SK-N-SH (cell line): ENCODE results near the gene VMP1.
"Not testable (repeated sequence)": the region's sequence is repeated elsewhere in the genome, so short reads cannot be mapped to it uniquely, and the experiment has no call there.

Experiments
- CTCF ChIP-seq: fragments of 200-600 bp; sonication (generic); IDR thresholded peaks from 2 replicates; pipeline ENCODE4 v1.6.1; 2017; ENCODE audit warnings: antibody characterized with exemption, mild to moderate bottlenecking, moderate library complexity
- EP300 ChIP-seq, 2 experiments: IDR thresholded peaks; 2 replicates each; pipeline versions ENCODE4 v1.4.0 to v1.6.1; 2012; ENCODE audit warnings: borderline replicate concordance in 1 of 2, low read depth in 1 of 2, low read length in 1 of 2
- FOXM1 ChIP-seq: IDR thresholded peaks from 2 replicates; pipeline ENCODE4 v1.4.0; 2012; ENCODE audit warnings: low read depth, mild to moderate bottlenecking
- GABPA ChIP-seq: IDR thresholded peaks from 2 replicates; pipeline ENCODE4 v1.4.0; 2012; ENCODE audit warnings: low read depth, mild to moderate bottlenecking
- GATA2 ChIP-seq: sonication (generic); formaldehyde crosslinking; IDR thresholded peaks from 2 replicates; pipeline ENCODE4 v1.5.0; 2020; ENCODE audit warnings: mild to moderate bottlenecking, missing genetic modification reagents
- JUND ChIP-seq: IDR thresholded peaks from 2 replicates; pipeline ENCODE4 v1.4.0; 2012
- POLR2AphosphoS5 ChIP-seq: IDR thresholded peaks from 2 replicates; pipeline ENCODE4 v1.6.1; 2012; ENCODE audit warnings: low read depth, low read length
- REST ChIP-seq: IDR thresholded peaks from 2 replicates; pipeline ENCODE4 v1.6.1; 2012; ENCODE audit warnings: mild to moderate bottlenecking, low read depth, low read length, moderate library complexity
- SMC3 ChIP-seq: IDR thresholded peaks from 2 replicates; pipeline ENCODE4 v1.6.1; 2012; ENCODE audit warnings: low read depth, low read length, improper control_type of control experiment
- TAF1 ChIP-seq: IDR thresholded peaks from 2 replicates; pipeline ENCODE4 v1.6.1; 2012; ENCODE audit warnings: low read depth, mild to moderate bottlenecking, low read length, moderate library complexity, borderline replicate concordance
- YY1 ChIP-seq: IDR thresholded peaks from 2 replicates; pipeline ENCODE4 v1.4.0; 2012; ENCODE audit warnings: low read depth, mild to moderate bottlenecking

GRCh38 chr17:59755069-59755468 lies 47.6 kb downstream of the VMP1 start:
- not testable (repeated sequence) for TF ChIP-seq CTCF; JUND; SMC3; YY1; GATA2 (CRISPR knock-in tag); POLR2AphosphoS5; GABPA; EP300 (IDR thresholded peaks at IDR 0.05; ENCODE audit: borderline replicate concordance in 1 of 2, low read depth in 1 of 2, low read length in 1 of 2); FOXM1; REST; TAF1
